GM23338 (cell line): Measurements from ENCODE around the gene APBA2. TPM values are rescaled to one million over a fixed set of nuclear protein-coding genes. Genes with fewer than 3 reads are reported as not detected.

Experiments
- ATAC-seq: fragments of 200-7000 bp; cut with Tn5 transposase; 3 replicates; pipeline ENCODE4 v1.9.1; 2020
- DNase-seq: peaks from one replicate; pipeline ENCODE4 v3.0.0-alpha.2; 2015; ENCODE audit warnings: low spot score
- H2AFZ ChIP-seq: fragments of 200-600 bp; sonication (generic); 2 replicates; pipeline ENCODE4 v1.8.0; 2016; ENCODE audit warnings: antibody characterized with exemption, mild to moderate bottlenecking, moderate library complexity
- H3F3A ChIP-seq: fragments of 200-600 bp; sonication (generic); replicated peaks from 2 replicates; pipeline ENCODE4 v1.8.0; 2017; ENCODE audit warnings: antibody characterized with exemption, mixed run types, low read depth
- H3K27ac ChIP-seq: fragments of 200-600 bp; sonication (generic); 2 replicates; pipeline ENCODE4 v1.6.1; 2016; ENCODE audit warnings: low read depth
- H3K27me3 ChIP-seq: fragments of 200-600 bp; sonication (generic); 2 replicates; pipeline ENCODE4 v1.8.0; 2016; ENCODE audit warnings: mild to moderate bottlenecking, mixed run types, moderate library complexity; ENCODE audit not compliant: insufficient read depth
- H3K36me3 ChIP-seq: fragments of 200-600 bp; sonication (generic); 2 replicates; pipeline ENCODE4 v1.8.0; 2016; ENCODE audit warnings: mild to moderate bottlenecking; ENCODE audit not compliant: insufficient read depth
- H3K4me1 ChIP-seq: fragments of 200-600 bp; sonication (generic); 2 replicates; pipeline ENCODE4 v1.8.0; 2016; ENCODE audit warnings: mild to moderate bottlenecking, moderate library complexity; ENCODE audit not compliant: insufficient read depth
- H3K4me2 ChIP-seq: fragments of 200-600 bp; sonication (generic); 2 replicates; pipeline ENCODE4 v1.7.1; 2017; ENCODE audit warnings: mixed run types
- H3K4me3 ChIP-seq: fragments of 200-600 bp; sonication (generic); 2 replicates; pipeline ENCODE4 v1.6.1; 2016; ENCODE audit warnings: mixed run types
- H3K79me2 ChIP-seq: fragments of 200-600 bp; sonication (generic); replicated peaks from 2 replicates; pipeline ENCODE4 v1.8.0; 2017; ENCODE audit warnings: mild to moderate bottlenecking; ENCODE audit not compliant: insufficient read depth
- H3K9me2 ChIP-seq: fragments of 200-600 bp; sonication (generic); 2 replicates; pipeline ENCODE4 v1.8.0; 2017; ENCODE audit not compliant: insufficient read depth
- H4K20me1 ChIP-seq: fragments of 200-600 bp; sonication (generic); replicated peaks from 2 replicates; pipeline ENCODE4 v1.8.0; 2017; ENCODE audit warnings: mild to moderate bottlenecking; ENCODE audit not compliant: insufficient read depth
- H3K27ac Mint-ChIP-seq: 2 replicates; pipeline ENCODE4 v1.8.0; 2020; ENCODE audit warnings: inconsistent platforms, mild to moderate bottlenecking, moderate library complexity, mixed read lengths
- H3K27me3 Mint-ChIP-seq: 3 replicates; pipeline ENCODE4 v1.8.0; 2022; ENCODE audit warnings: low read depth, mild to moderate bottlenecking, moderate library complexity, mixed read lengths, inconsistent platforms; ENCODE audit not compliant: insufficient read depth, poor library complexity
- H3K36me3 Mint-ChIP-seq: 3 replicates; pipeline ENCODE4 v1.8.0; 2021; ENCODE audit warnings: low read depth, mild to moderate bottlenecking, inconsistent platforms, moderate library complexity, mixed read lengths
- H3K4me1 Mint-ChIP-seq: 3 replicates; pipeline ENCODE4 v1.8.0; 2020; ENCODE audit warnings: mild to moderate bottlenecking, inconsistent platforms, mixed read lengths
- H3K4me3 Mint-ChIP-seq: 3 replicates; pipeline ENCODE4 v1.8.0; 2021; ENCODE audit warnings: moderate library complexity, mild to moderate bottlenecking, inconsistent platforms, mixed read lengths
- H3K9me3 Mint-ChIP-seq: 3 replicates; pipeline ENCODE4 v1.8.0; 2020; ENCODE audit warnings: moderate library complexity, mild to moderate bottlenecking, inconsistent platforms, mixed read lengths
- CREB1 ChIP-seq: fragments of 250-450 bp; sonication (Bioruptor Pico); IDR thresholded peaks from 2 replicates; pipeline ENCODE4 v1.5.0; 2020; ENCODE audit warnings: low read depth, mild to moderate bottlenecking, moderate library complexity
- ETS1 ChIP-seq: IDR thresholded peaks from 2 replicates; pipeline ENCODE4 v1.6.1; 2016; ENCODE audit warnings: antibody characterized with exemption
- EZH2 ChIP-seq: fragments of 200-600 bp; sonication (generic); IDR thresholded peaks from one replicate; pipeline ENCODE4 v1.8.0; 2017; ENCODE audit warnings: antibody characterized with exemption, mild to moderate bottlenecking, low read depth; ENCODE audit not compliant: unreplicated experiment
- EZH2phosphoT487 ChIP-seq: fragments of 200-600 bp; sonication (generic); IDR thresholded peaks from one replicate; pipeline ENCODE4 v1.8.1; 2018; ENCODE audit warnings: antibody characterized with exemption; ENCODE audit not compliant: unreplicated experiment
- NANOG ChIP-seq: IDR thresholded peaks from 2 replicates; pipeline ENCODE4 v1.6.1; 2016; ENCODE audit warnings: antibody characterized with exemption, borderline replicate concordance
- POLR2AphosphoS5 ChIP-seq: IDR thresholded peaks from 2 replicates; pipeline ENCODE4 v1.6.1; 2016; ENCODE audit warnings: antibody characterized with exemption, low read depth
- STAT1 ChIP-seq: IDR thresholded peaks from one replicate; pipeline ENCODE4 v1.6.1; 2016; ENCODE audit warnings: antibody characterized with exemption; ENCODE audit not compliant: unreplicated experiment
- ZNF114 ChIP-seq: fragments of 250-450 bp; sonication (Bioruptor Pico); IDR thresholded peaks from 2 replicates; pipeline ENCODE4 v1.5.0; 2020; ENCODE audit warnings: mild to moderate bottlenecking, moderate library complexity
- ZNF331 ChIP-seq: fragments of 250-450 bp; sonication (Bioruptor Pico); IDR thresholded peaks from 2 replicates; pipeline ENCODE4 v1.5.0; 2020; ENCODE audit warnings: low read depth, mild to moderate bottlenecking, moderate library complexity
- ZNF462 ChIP-seq: fragments of 250-450 bp; sonication (Bioruptor Pico); IDR thresholded peaks from 2 replicates; pipeline ENCODE4 v1.5.0; 2020; ENCODE audit warnings: mild to moderate bottlenecking, moderate library complexity
- polyA plus RNA-seq: library from polyadenylated mRNA; unstranded; fragments of >200 nt; fragmentation: Nextera tagmentation; extraction: Ambion mirVana; gene quantifications from 2 replicates; pipeline ENCODE4 v1.2.1, GENCODE V29; 2016
- total RNA-seq: library from RNA; depleted of rRNA; stranded (reverse); fragments of >200 nt; shearing (Covaris generic); gene quantifications from 2 replicates; pipeline ENCODE4 v1.2.3, GENCODE V29; 2014

Gene APBA2
- total and polyA plus RNA-seq, 2 experiments from 2014 or later: 5.9 to 24.7 TPM

GRCh38 chr15:28994142-28994830 is 108.5 kb downstream of the APBA2 start:
- H3K27me3 ChIP-seq: no peaks in the 10 kb centered on the region
- no peaks in the 10 kb centered on the region for H3K9me3 Mint-ChIP-seq
- H3K4me3 Mint-ChIP-seq: no peak overlapping the region
- no peak overlapping the region for H2AFZ ChIP-seq
- ATAC-seq: no peak
- DNase-seq: no peak
- H3K4me2 ChIP-seq: peak overlapping the region; percentile 25; the same call in 1 of the 2 replicates
- no peaks in the 10 kb centered on the region for H4K20me1 ChIP-seq
- no peak overlapping the region for H3K4me3 ChIP-seq
- H3K9me2 ChIP-seq: no peaks in the 10 kb centered on the region
- no peaks in the 10 kb centered on the region for H3K36me3 ChIP-seq
- H3K4me1 Mint-ChIP-seq: peaks cover 35% of the 10 kb centered on the region
- H3F3A ChIP-seq: no peaks in the 10 kb centered on the region
- 0 out of 2 replicates have a peak overlapping the region, but pooled peaks have one; percentile 39 for H3K27ac Mint-ChIP-seq
- H3K4me1 ChIP-seq: peaks cover 11% of the 10 kb centered on the region; the same call in 1 of the 2 replicates
- peaks cover 4% of the 10 kb centered on the region; the same call in 1 of the 3 replicates for H3K36me3 Mint-ChIP-seq
- TF ChIP-seq CREB1 (CRISPR knock-in tag) (no peak), EZH2phosphoT487 (no peak), STAT1 (no peak), NANOG (no peak), EZH2 (no peak), ZNF114 (no peak), ZNF331 (CRISPR knock-in tag) (no peak), POLR2AphosphoS5 (no peak), ETS1 (no peak)
- peaks cover 4% of the 10 kb centered on the region for H3K27me3 Mint-ChIP-seq
- no peak overlapping the region for H3K27ac ChIP-seq
- H3K79me2 ChIP-seq: no peaks in the 10 kb centered on the region

GRCh38 chr15:28994831-28995596 is 109.2 kb downstream of the APBA2 start:
- Histone ChIP-seq H3K4me2 (peak overlapping the region; percentile 25; the same call in 1 of the 2 replicates), H3F3A (no peaks in the 10 kb centered on the region), H3K79me2 (no peaks in the 10 kb centered on the region), H3K9me2 (no peaks in the 10 kb centered on the region), H3K27ac (no peak overlapping the region), H3K4me1 (peaks cover 11% of the 10 kb centered on the region; the same call in 1 of the 2 replicates), H3K4me3 (no peak overlapping the region), H4K20me1 (no peaks in the 10 kb centered on the region), H3K27me3 (no peaks in the 10 kb centered on the region), H3K36me3 (no peaks in the 10 kb centered on the region), H2AFZ (no peak overlapping the region)
- ATAC-seq: peak; percentile 58
- Mint-ChIP-seq H3K4me1 (peaks cover 33% of the 10 kb centered on the region), H3K36me3 (peaks cover 4% of the 10 kb centered on the region; the same call in 1 of the 3 replicates), H3K9me3 (no peaks in the 10 kb centered on the region), H3K27ac (peak overlapping the region; percentile 39; the same call in 1 of the 2 replicates), H3K4me3 (no peak overlapping the region), H3K27me3 (peaks cover 4% of the 10 kb centered on the region)
- peak; percentile 37 for DNase-seq
- no peak for TF ChIP-seq EZH2
- TF ChIP-seq STAT1: no peak
- no peak for TF ChIP-seq CREB1 (CRISPR knock-in tag)
- no peak for TF ChIP-seq ZNF114
- TF ChIP-seq ZNF462 (CRISPR knock-in tag): no peak
- no peak for TF ChIP-seq EZH2phosphoT487
